GM23338 (cell line): ENCODE results near the gene ATP10A. TPM values are rescaled to one million over a fixed set of nuclear protein-coding genes. Genes with fewer than 3 reads are reported as not detected.

Source experiments
- ATAC-seq: fragments of 200-7000 bp; cut with Tn5 transposase; 3 replicates; pipeline ENCODE4 v1.9.1; 2020
- DNase-seq: peaks from one replicate; pipeline ENCODE4 v3.0.0-alpha.2; 2015; ENCODE audit warnings: low spot score
- H2AFZ ChIP-seq: fragments of 200-600 bp; sonication (generic); 2 replicates; pipeline ENCODE4 v1.8.0; 2016; ENCODE audit warnings: antibody characterized with exemption, mild to moderate bottlenecking, moderate library complexity
- H3F3A ChIP-seq: fragments of 200-600 bp; sonication (generic); replicated peaks from 2 replicates; pipeline ENCODE4 v1.8.0; 2017; ENCODE audit warnings: antibody characterized with exemption, mixed run types, low read depth
- H3K27ac ChIP-seq: fragments of 200-600 bp; sonication (generic); 2 replicates; pipeline ENCODE4 v1.6.1; 2016; ENCODE audit warnings: low read depth
- H3K27me3 ChIP-seq: fragments of 200-600 bp; sonication (generic); 2 replicates; pipeline ENCODE4 v1.8.0; 2016; ENCODE audit warnings: mild to moderate bottlenecking, mixed run types, moderate library complexity; ENCODE audit not compliant: insufficient read depth
- H3K36me3 ChIP-seq: fragments of 200-600 bp; sonication (generic); 2 replicates; pipeline ENCODE4 v1.8.0; 2016; ENCODE audit warnings: mild to moderate bottlenecking; ENCODE audit not compliant: insufficient read depth
- H3K4me1 ChIP-seq: fragments of 200-600 bp; sonication (generic); 2 replicates; pipeline ENCODE4 v1.8.0; 2016; ENCODE audit warnings: mild to moderate bottlenecking, moderate library complexity; ENCODE audit not compliant: insufficient read depth
- H3K4me2 ChIP-seq: fragments of 200-600 bp; sonication (generic); 2 replicates; pipeline ENCODE4 v1.7.1; 2017; ENCODE audit warnings: mixed run types
- H3K4me3 ChIP-seq: fragments of 200-600 bp; sonication (generic); 2 replicates; pipeline ENCODE4 v1.6.1; 2016; ENCODE audit warnings: mixed run types
- H3K79me2 ChIP-seq: fragments of 200-600 bp; sonication (generic); replicated peaks from 2 replicates; pipeline ENCODE4 v1.8.0; 2017; ENCODE audit warnings: mild to moderate bottlenecking; ENCODE audit not compliant: insufficient read depth
- H3K9me2 ChIP-seq: fragments of 200-600 bp; sonication (generic); 2 replicates; pipeline ENCODE4 v1.8.0; 2017; ENCODE audit not compliant: insufficient read depth
- H4K20me1 ChIP-seq: fragments of 200-600 bp; sonication (generic); replicated peaks from 2 replicates; pipeline ENCODE4 v1.8.0; 2017; ENCODE audit warnings: mild to moderate bottlenecking; ENCODE audit not compliant: insufficient read depth
- H3K27ac Mint-ChIP-seq: 2 replicates; pipeline ENCODE4 v1.8.0; 2020; ENCODE audit warnings: inconsistent platforms, mild to moderate bottlenecking, moderate library complexity, mixed read lengths
- H3K27me3 Mint-ChIP-seq: 3 replicates; pipeline ENCODE4 v1.8.0; 2022; ENCODE audit warnings: low read depth, mild to moderate bottlenecking, moderate library complexity, mixed read lengths, inconsistent platforms; ENCODE audit not compliant: insufficient read depth, poor library complexity
- H3K36me3 Mint-ChIP-seq: 3 replicates; pipeline ENCODE4 v1.8.0; 2021; ENCODE audit warnings: low read depth, mild to moderate bottlenecking, inconsistent platforms, moderate library complexity, mixed read lengths
- H3K4me1 Mint-ChIP-seq: 3 replicates; pipeline ENCODE4 v1.8.0; 2020; ENCODE audit warnings: mild to moderate bottlenecking, inconsistent platforms, mixed read lengths
- H3K4me3 Mint-ChIP-seq: 3 replicates; pipeline ENCODE4 v1.8.0; 2021; ENCODE audit warnings: moderate library complexity, mild to moderate bottlenecking, inconsistent platforms, mixed read lengths
- H3K9me3 Mint-ChIP-seq: 3 replicates; pipeline ENCODE4 v1.8.0; 2020; ENCODE audit warnings: moderate library complexity, mild to moderate bottlenecking, inconsistent platforms, mixed read lengths
- CREB1 ChIP-seq: fragments of 250-450 bp; sonication (Bioruptor Pico); IDR thresholded peaks from 2 replicates; pipeline ENCODE4 v1.5.0; 2020; ENCODE audit warnings: low read depth, mild to moderate bottlenecking, moderate library complexity
- CTCF ChIP-seq, 2 experiments: fragments of 200-600 bp in 1 of 2; sonication (generic) in 1 of 2; conservative IDR thresholded peaks; 2 replicates each; pipeline versions ENCODE4 v1.5.1 to v1.6.1; 2016 to 2017; ENCODE audit warnings: antibody characterized with exemption in 2 of 2, low read depth in 2 of 2, mild to moderate bottlenecking in 2 of 2, moderate library complexity in 1 of 2
- ETS1 ChIP-seq: IDR thresholded peaks from 2 replicates; pipeline ENCODE4 v1.6.1; 2016; ENCODE audit warnings: antibody characterized with exemption
- EZH2 ChIP-seq: fragments of 200-600 bp; sonication (generic); IDR thresholded peaks from one replicate; pipeline ENCODE4 v1.8.0; 2017; ENCODE audit warnings: antibody characterized with exemption, mild to moderate bottlenecking, low read depth; ENCODE audit not compliant: unreplicated experiment
- EZH2phosphoT487 ChIP-seq: fragments of 200-600 bp; sonication (generic); IDR thresholded peaks from one replicate; pipeline ENCODE4 v1.8.1; 2018; ENCODE audit warnings: antibody characterized with exemption; ENCODE audit not compliant: unreplicated experiment
- JUNB ChIP-seq: IDR thresholded peaks from one replicate; pipeline ENCODE4 v1.6.1; 2016; ENCODE audit warnings: antibody characterized with exemption; ENCODE audit not compliant: unreplicated experiment
- NANOG ChIP-seq: IDR thresholded peaks from 2 replicates; pipeline ENCODE4 v1.6.1; 2016; ENCODE audit warnings: antibody characterized with exemption, borderline replicate concordance
- POLR2AphosphoS5 ChIP-seq: IDR thresholded peaks from 2 replicates; pipeline ENCODE4 v1.6.1; 2016; ENCODE audit warnings: antibody characterized with exemption, low read depth
- REST ChIP-seq: IDR thresholded peaks from one replicate; pipeline ENCODE4 v1.6.1; 2018; ENCODE audit warnings: antibody characterized with exemption; ENCODE audit not compliant: unreplicated experiment
- STAT1 ChIP-seq: IDR thresholded peaks from one replicate; pipeline ENCODE4 v1.6.1; 2016; ENCODE audit warnings: antibody characterized with exemption; ENCODE audit not compliant: unreplicated experiment
- ZNF114 ChIP-seq: fragments of 250-450 bp; sonication (Bioruptor Pico); IDR thresholded peaks from 2 replicates; pipeline ENCODE4 v1.5.0; 2020; ENCODE audit warnings: mild to moderate bottlenecking, moderate library complexity
- ZNF331 ChIP-seq: fragments of 250-450 bp; sonication (Bioruptor Pico); IDR thresholded peaks from 2 replicates; pipeline ENCODE4 v1.5.0; 2020; ENCODE audit warnings: low read depth, mild to moderate bottlenecking, moderate library complexity
- ZNF462 ChIP-seq: fragments of 250-450 bp; sonication (Bioruptor Pico); IDR thresholded peaks from 2 replicates; pipeline ENCODE4 v1.5.0; 2020; ENCODE audit warnings: mild to moderate bottlenecking, moderate library complexity
- polyA plus RNA-seq: library from polyadenylated mRNA; unstranded; fragments of >200 nt; fragmentation: Nextera tagmentation; extraction: Ambion mirVana; gene quantifications from 2 replicates; pipeline ENCODE4 v1.2.1, GENCODE V29; 2016
- total RNA-seq: library from RNA; depleted of rRNA; stranded (reverse); fragments of >200 nt; shearing (Covaris generic); gene quantifications from 2 replicates; pipeline ENCODE4 v1.2.3, GENCODE V29; 2014

The ATP10A gene
- total and polyA plus RNA-seq, 2 experiments from 2014 or later, result 0.36 to 5.6 TPM

- Mint-ChIP-seq H3K9me3 (no peaks in the 10 kb centered on the region), H3K36me3 (no peaks in the 10 kb centered on the region), H3K27ac (no peak overlapping the region), H3K27me3 (peaks cover 9% of the 10 kb centered on the region), H3K4me1 (peaks cover 8% of the 10 kb centered on the region), H3K4me3 (no peak overlapping the region)
- Histone ChIP-seq H3K79me2 (no peaks in the 10 kb centered on the region), H3K36me3 (no peaks in the 10 kb centered on the region), H3K4me2 (no peak overlapping the region), H3F3A (no peaks in the 10 kb centered on the region), H3K4me3 (no peak overlapping the region), H3K9me2 (no peaks in the 10 kb centered on the region), H3K27me3 (no peaks in the 10 kb centered on the region), H4K20me1 (no peaks in the 10 kb centered on the region), H2AFZ (no peak overlapping the region), H3K27ac (no peak overlapping the region), H3K4me1 (no peaks in the 10 kb centered on the region)
- DNase-seq (no peak), ATAC-seq (no peak)
- TF ChIP-seq POLR2AphosphoS5 (no peak), CREB1 (no peak), ZNF462 (CRISPR knock-in tag) (no peak), JUNB (no peak), REST (no peak), EZH2phosphoT487 (no peak), ZNF114 (CRISPR knock-in tag) (no peak), EZH2 (no peak), ETS1 (no peak), ZNF331 (CRISPR knock-in tag) (no peak), NANOG (no peak), STAT1 (no peak), CTCF (conservative IDR thresholded peaks at IDR 0.05; ENCODE audit: low read depth in 2 of 2) (no peak)
Observed at GRCh38 chr15:25832158-25832557, 31.0 kb downstream of the ATP10A start.
